HEK293 (cell line): Measurements from ENCODE around the gene OLR1.

Experiments
- CTCF ChIA-PET: fragments of 350-600 bp; formaldehyde crosslinking; extraction: SDS; loops from one replicate; lab custom pipeline; 2021; ENCODE audit warnings: antibody characterized with exemption; lab: Yijun Ruan, JAX
- POLR2A ChIA-PET: fragments of 300-600 bp; formaldehyde crosslinking; extraction: SDS; loops from one replicate; lab custom pipeline; 2020; ENCODE audit warnings: antibody characterized with exemption, inconsistent platforms; lab: Yijun Ruan, JAX
- H3K27ac ChIP-seq: fragments of 200-500 bp; sonication (Bioruptor generic); 2 replicates; pipeline ENCODE4 v1.5.1; 2014; ENCODE audit warnings: low read depth, low read length, control low read depth, inconsistent platforms; ENCODE audit errors: extremely low read depth
- H3K36me3 ChIP-seq, 2 experiments: fragments of 200-500 bp in 1 of 2; sonication (Bioruptor generic) in 1 of 2; 1 replicate in 1 of 2; 2 replicates in 1 of 2; pipeline ENCODE4 v1.5.1; 2014 to 2017; ENCODE audit warnings: inconsistent platforms in 2 of 2, low read length in 2 of 2; ENCODE audit not compliant: control insufficient read depth in 2 of 2, insufficient read depth in 1 of 2
- H3K4me1 ChIP-seq: fragments of 200-500 bp; sonication (Bioruptor generic); 2 replicates; pipeline ENCODE4 v1.5.1; 2014; ENCODE audit warnings: mild to moderate bottlenecking, low read length, inconsistent platforms; ENCODE audit not compliant: control insufficient read depth, insufficient read depth
- H3K4me3 ChIP-seq: 2 replicates; pipeline ENCODE4 v1.5.1; 2011; ENCODE audit warnings: low read depth, mild to moderate bottlenecking, control low read depth, low read length, moderate library complexity
- H3K9me3 ChIP-seq: fragments of 200-500 bp; sonication (Bioruptor generic); 2 replicates; pipeline ENCODE4 v1.5.1; 2014; ENCODE audit warnings: low read depth, low read length, inconsistent platforms; ENCODE audit not compliant: control insufficient read depth, insufficient read depth
- AEBP2 ChIP-seq: fragments of 450-650 bp; formaldehyde crosslinking; IDR thresholded peaks from 2 replicates; pipeline ENCODE4 v1.5.1; 2016; ENCODE audit warnings: missing biosample characterization, missing genetic modification characterization, borderline replicate concordance
- BCL11A ChIP-seq: fragments of 450-650 bp; formaldehyde crosslinking; IDR thresholded peaks from 2 replicates; pipeline ENCODE4 v1.5.1; 2016; ENCODE audit warnings: low read depth, missing biosample characterization, missing genetic modification characterization
- HOXA7 ChIP-seq: sonication (generic); formaldehyde crosslinking; IDR thresholded peaks from 2 replicates; pipeline ENCODE4 v1.8.1; 2022; ENCODE audit warnings: missing genetic modification reagents, borderline replicate concordance
- KLF1 ChIP-seq: fragments of 450-650 bp; formaldehyde crosslinking; IDR thresholded peaks from 2 replicates; pipeline ENCODE4 v1.5.1; 2016; ENCODE audit warnings: missing biosample characterization, missing genetic modification characterization
- KLF7 ChIP-seq: fragments of 450-650 bp; formaldehyde crosslinking; IDR thresholded peaks from 2 replicates; pipeline ENCODE4 v1.5.1; 2016; ENCODE audit warnings: missing biosample characterization, missing genetic modification characterization, borderline replicate concordance
- TRIM28 ChIP-seq: IDR thresholded peaks from 2 replicates; pipeline ENCODE4 v1.6.1; 2011; ENCODE audit warnings: low read length, control low read depth, borderline replicate concordance
- YY1 ChIP-seq: fragments of 450-650 bp; formaldehyde crosslinking; IDR thresholded peaks from 2 replicates; pipeline ENCODE4 v1.5.1; 2018; ENCODE audit warnings: missing biosample characterization, missing genetic modification characterization
- YY2 ChIP-seq: fragments of 450-650 bp; formaldehyde crosslinking; IDR thresholded peaks from 2 replicates; pipeline ENCODE4 v1.5.1; 2016; ENCODE audit warnings: missing biosample characterization, missing genetic modification characterization
- ZBTB17 ChIP-seq: fragments of 450-650 bp; formaldehyde crosslinking; IDR thresholded peaks from 2 replicates; pipeline ENCODE4 v1.5.1; 2016; ENCODE audit warnings: missing biosample characterization, missing genetic modification characterization
- ZNF202 ChIP-seq: fragments of 450-650 bp; formaldehyde crosslinking; IDR thresholded peaks from 2 replicates; pipeline ENCODE4 v1.5.1; 2016; ENCODE audit warnings: missing biosample characterization, missing genetic modification characterization, borderline replicate concordance
- ZNF23 ChIP-seq: fragments of 450-650 bp; formaldehyde crosslinking; IDR thresholded peaks from 2 replicates; pipeline ENCODE4 v1.5.1; 2016; ENCODE audit warnings: missing biosample characterization, missing genetic modification characterization, borderline replicate concordance
- ZNF274 ChIP-seq, 2 experiments: fragments of 200-500 bp in 1 of 2; fragments of 450-650 bp in 1 of 2; sonication (Bioruptor generic) in 1 of 2; formaldehyde crosslinking in 1 of 2; IDR thresholded peaks; 2 replicates each; pipeline versions ENCODE4 v1.5.1 to v1.6.1; 2014 to 2016; ENCODE audit warnings: borderline replicate concordance in 1 of 2, inconsistent platforms in 1 of 2, low read length in 1 of 2, missing biosample characterization in 1 of 2, missing genetic modification characterization in 1 of 2
- ZNF302 ChIP-seq: fragments of 450-650 bp; formaldehyde crosslinking; IDR thresholded peaks from 2 replicates; pipeline ENCODE4 v1.5.1; 2016; ENCODE audit warnings: missing biosample characterization, missing genetic modification characterization, low read depth
- ZNF544 ChIP-seq: fragments of 450-650 bp; formaldehyde crosslinking; IDR thresholded peaks from 2 replicates; pipeline ENCODE4 v1.5.0; 2017; ENCODE audit warnings: missing biosample characterization, missing genetic modification characterization
- ZNF596 ChIP-seq: fragments of 450-650 bp; IDR thresholded peaks from 2 replicates; pipeline ENCODE4 v1.5.0; 2018; ENCODE audit warnings: missing biosample characterization, mild to moderate bottlenecking, missing genetic modification characterization, moderate library complexity
- ZNF600 ChIP-seq: fragments of 450-650 bp; formaldehyde crosslinking; IDR thresholded peaks from 2 replicates; pipeline ENCODE4 v1.5.1; 2016; ENCODE audit warnings: missing biosample characterization, missing genetic modification characterization
- ZNF626 ChIP-seq: fragments of 450-650 bp; sonication (Bioruptor Pico); formaldehyde crosslinking; IDR thresholded peaks from 2 replicates; pipeline ENCODE4 v1.5.1; 2018; ENCODE audit warnings: missing biosample characterization, missing genetic modification characterization, inconsistent platforms
- ZNF660 ChIP-seq: fragments of 450-650 bp; IDR thresholded peaks from 2 replicates; pipeline ENCODE4 v1.5.1; 2018; ENCODE audit warnings: missing biosample characterization, mild to moderate bottlenecking, missing genetic modification characterization
- ZNF677 ChIP-seq: fragments of 450-650 bp; IDR thresholded peaks from 2 replicates; pipeline ENCODE4 v1.5.0; 2018; ENCODE audit warnings: missing biosample characterization, mild to moderate bottlenecking, missing genetic modification characterization, moderate library complexity
- ZNF701 ChIP-seq: fragments of 450-650 bp; formaldehyde crosslinking; IDR thresholded peaks from 2 replicates; pipeline ENCODE4 v1.5.1; 2016; ENCODE audit warnings: missing biosample characterization, missing genetic modification characterization
- ZNF747 ChIP-seq: fragments of 450-650 bp; formaldehyde crosslinking; IDR thresholded peaks from 2 replicates; pipeline ENCODE4 v1.5.1; 2016; ENCODE audit warnings: missing biosample characterization, missing genetic modification characterization
- ZNF777 ChIP-seq: fragments of 450-650 bp; formaldehyde crosslinking; IDR thresholded peaks from 2 replicates; pipeline ENCODE4 v1.5.1; 2017; ENCODE audit warnings: missing biosample characterization, missing genetic modification characterization, borderline replicate concordance
- TF ChIP-seq, protein P1 (sequence below): fragments of 450-650 bp; formaldehyde crosslinking; IDR thresholded peaks from 2 replicates; pipeline ENCODE4 v1.5.1; 2016; ENCODE audit warnings: missing biosample characterization, missing genetic modification characterization
- TF ChIP-seq, protein P2 (sequence below): fragments of 450-650 bp; formaldehyde crosslinking; IDR thresholded peaks from 2 replicates; pipeline ENCODE4 v1.5.1; 2016; ENCODE audit warnings: missing biosample characterization, missing genetic modification characterization, low read depth
- TF ChIP-seq, protein P3 (sequence below): fragments of 450-650 bp; formaldehyde crosslinking; IDR thresholded peaks from 2 replicates; pipeline ENCODE4 v1.5.1; 2016; ENCODE audit warnings: missing biosample characterization, missing genetic modification characterization

OLR1 gene

GRCh38 chr12:10197879-10198278, 25.9 kb upstream of the OLR1 start (continued):
- no peak for TF ChIP-seq TRIM28
- no peak for TF ChIP-seq YY1 (tag by site-specific recombination)
- no peak for TF ChIP-seq ZNF626 (tag by site-specific recombination)
- TF ChIP-seq ZNF202 (tag by site-specific recombination) = no peak
- no peak for TF ChIP-seq ZNF596 (tag by site-specific recombination)
- no peak for TF ChIP-seq ZNF600 (tag by site-specific recombination)
- no peak for TF ChIP-seq AEBP2
- no peak for TF ChIP-seq ZNF701

GRCh38 chr12:10196210-10196609, 24.3 kb upstream of the OLR1 start:
- Histone ChIP-seq H3K4me3 (no peak overlapping the region), H3K27ac (no peak overlapping the region), H3K4me1 (no peaks in the 10 kb centered on the region), H3K9me3 (no peaks in the 10 kb centered on the region), H3K36me3 (no peaks in the 10 kb centered on the region)
- CTCF ChIA-PET = interaction anchor here (0.8 to 1.5 kb wide), 3 partner anchors 8 to 43 kb away, joined by 3 read pairs; no protein-coding TSS in a partner anchor
- TF ChIP-seq KLF7 (tag by site-specific recombination) (no peak), KLF1 (tag by site-specific recombination) (no peak), HOXA7 (CRISPR knock-in tag) (no peak), ZNF544 (tag by site-specific recombination) (no peak), ZNF23 (no peak)
- TF ChIP-seq, all 188 proteins: peak for 0
- POLR2A ChIA-PET = no interaction called here

- CTCF ChIA-PET = interaction anchor here (1.2 to 1.9 kb wide), 2 partner anchors 18 to 41 kb away, joined by 3 to 12 read pairs; partner anchors contain the start of gene GABARAPL1
- Histone ChIP-seq H3K9me3 (no peaks in the 10 kb centered on the region), H3K36me3 (no peaks in the 10 kb centered on the region), H3K27ac (no peak overlapping the region), H3K4me3 (no peak overlapping the region), H3K4me1 (no peaks in the 10 kb centered on the region)
- POLR2A ChIA-PET = interaction anchor here (0.7 kb wide), 2 partner anchors 14 to 42 kb away, joined by 3 to 7 read pairs; no protein-coding TSS in a partner anchor
- TF ChIP-seq YY2 (tag by site-specific recombination) = no peak
- TF ChIP-seq ZNF777 = no peak
- TF ChIP-seq ZBTB17 (tag by site-specific recombination) = no peak
- TF ChIP-seq BCL11A (tag by site-specific recombination) = no peak
- no peak for TF ChIP-seq ZNF302 (tag by site-specific recombination)
- TF ChIP-seq, protein P1, sequence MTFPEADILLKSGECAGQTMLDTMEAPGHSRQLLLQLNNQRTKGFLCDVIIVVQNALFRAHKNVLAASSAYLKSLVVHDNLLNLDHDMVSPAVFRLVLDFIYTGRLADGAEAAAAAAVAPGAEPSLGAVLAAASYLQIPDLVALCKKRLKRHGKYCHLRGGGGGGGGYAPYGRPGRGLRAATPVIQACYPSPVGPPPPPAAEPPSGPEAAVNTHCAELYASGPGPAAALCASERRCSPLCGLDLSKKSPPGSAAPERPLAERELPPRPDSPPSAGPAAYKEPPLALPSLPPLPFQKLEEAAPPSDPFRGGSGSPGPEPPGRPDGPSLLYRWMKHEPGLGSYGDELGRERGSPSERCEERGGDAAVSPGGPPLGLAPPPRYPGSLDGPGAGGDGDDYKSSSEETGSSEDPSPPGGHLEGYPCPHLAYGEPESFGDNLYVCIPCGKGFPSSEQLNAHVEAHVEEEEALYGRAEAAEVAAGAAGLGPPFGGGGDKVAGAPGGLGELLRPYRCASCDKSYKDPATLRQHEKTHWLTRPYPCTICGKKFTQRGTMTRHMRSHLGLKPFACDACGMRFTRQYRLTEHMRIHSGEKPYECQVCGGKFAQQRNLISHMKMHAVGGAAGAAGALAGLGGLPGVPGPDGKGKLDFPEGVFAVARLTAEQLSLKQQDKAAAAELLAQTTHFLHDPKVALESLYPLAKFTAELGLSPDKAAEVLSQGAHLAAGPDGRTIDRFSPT (tag by site-specific recombination) = no peak
- no peak for TF ChIP-seq ZNF274 (IDR thresholded peaks at IDR 0.05; ENCODE audit: low read length)
- TF ChIP-seq ZNF274 (tag by site-specific recombination; IDR thresholded peaks at IDR 0.05; ENCODE audit: borderline replicate concordance) = no peak
- TF ChIP-seq HOXA7 (CRISPR knock-in tag) = no peak
- TF ChIP-seq, protein P2, sequence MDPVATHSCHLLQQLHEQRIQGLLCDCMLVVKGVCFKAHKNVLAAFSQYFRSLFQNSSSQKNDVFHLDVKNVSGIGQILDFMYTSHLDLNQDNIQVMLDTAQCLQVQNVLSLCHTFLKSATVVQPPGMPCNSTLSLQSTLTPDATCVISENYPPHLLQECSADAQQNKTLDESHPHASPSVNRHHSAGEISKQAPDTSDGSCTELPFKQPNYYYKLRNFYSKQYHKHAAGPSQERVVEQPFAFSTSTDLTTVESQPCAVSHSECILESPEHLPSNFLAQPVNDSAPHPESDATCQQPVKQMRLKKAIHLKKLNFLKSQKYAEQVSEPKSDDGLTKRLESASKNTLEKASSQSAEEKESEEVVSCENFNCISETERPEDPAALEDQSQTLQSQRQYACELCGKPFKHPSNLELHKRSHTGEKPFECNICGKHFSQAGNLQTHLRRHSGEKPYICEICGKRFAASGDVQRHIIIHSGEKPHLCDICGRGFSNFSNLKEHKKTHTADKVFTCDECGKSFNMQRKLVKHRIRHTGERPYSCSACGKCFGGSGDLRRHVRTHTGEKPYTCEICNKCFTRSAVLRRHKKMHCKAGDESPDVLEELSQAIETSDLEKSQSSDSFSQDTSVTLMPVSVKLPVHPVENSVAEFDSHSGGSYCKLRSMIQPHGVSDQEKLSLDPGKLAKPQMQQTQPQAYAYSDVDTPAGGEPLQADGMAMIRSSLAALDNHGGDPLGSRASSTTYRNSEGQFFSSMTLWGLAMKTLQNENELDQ (tag by site-specific recombination) = no peak
- TF ChIP-seq, protein P3, sequence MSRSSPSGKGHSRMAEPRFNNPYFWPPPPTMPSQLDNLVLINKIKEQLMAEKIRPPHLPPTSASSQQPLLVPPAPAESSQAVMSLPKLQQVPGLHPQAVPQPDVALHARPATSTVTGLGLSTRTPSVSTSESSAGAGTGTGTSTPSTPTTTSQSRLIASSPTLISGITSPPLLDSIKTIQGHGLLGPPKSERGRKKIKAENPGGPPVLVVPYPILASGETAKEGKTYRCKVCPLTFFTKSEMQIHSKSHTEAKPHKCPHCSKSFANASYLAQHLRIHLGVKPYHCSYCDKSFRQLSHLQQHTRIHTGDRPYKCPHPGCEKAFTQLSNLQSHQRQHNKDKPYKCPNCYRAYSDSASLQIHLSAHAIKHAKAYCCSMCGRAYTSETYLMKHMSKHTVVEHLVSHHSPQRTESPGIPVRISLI (tag by site-specific recombination) = no peak
- no peak for TF ChIP-seq ZNF677 (tag by site-specific recombination)
- TF ChIP-seq ZNF660 (tag by site-specific recombination) = no peak
- TF ChIP-seq ZNF747 (tag by site-specific recombination) = no peak
Measured at GRCh38 chr12:10194160-10194670, 22.3 kb upstream of the OLR1 start.
